Measurements from ENCODE around the gene PI16.

DNA sequence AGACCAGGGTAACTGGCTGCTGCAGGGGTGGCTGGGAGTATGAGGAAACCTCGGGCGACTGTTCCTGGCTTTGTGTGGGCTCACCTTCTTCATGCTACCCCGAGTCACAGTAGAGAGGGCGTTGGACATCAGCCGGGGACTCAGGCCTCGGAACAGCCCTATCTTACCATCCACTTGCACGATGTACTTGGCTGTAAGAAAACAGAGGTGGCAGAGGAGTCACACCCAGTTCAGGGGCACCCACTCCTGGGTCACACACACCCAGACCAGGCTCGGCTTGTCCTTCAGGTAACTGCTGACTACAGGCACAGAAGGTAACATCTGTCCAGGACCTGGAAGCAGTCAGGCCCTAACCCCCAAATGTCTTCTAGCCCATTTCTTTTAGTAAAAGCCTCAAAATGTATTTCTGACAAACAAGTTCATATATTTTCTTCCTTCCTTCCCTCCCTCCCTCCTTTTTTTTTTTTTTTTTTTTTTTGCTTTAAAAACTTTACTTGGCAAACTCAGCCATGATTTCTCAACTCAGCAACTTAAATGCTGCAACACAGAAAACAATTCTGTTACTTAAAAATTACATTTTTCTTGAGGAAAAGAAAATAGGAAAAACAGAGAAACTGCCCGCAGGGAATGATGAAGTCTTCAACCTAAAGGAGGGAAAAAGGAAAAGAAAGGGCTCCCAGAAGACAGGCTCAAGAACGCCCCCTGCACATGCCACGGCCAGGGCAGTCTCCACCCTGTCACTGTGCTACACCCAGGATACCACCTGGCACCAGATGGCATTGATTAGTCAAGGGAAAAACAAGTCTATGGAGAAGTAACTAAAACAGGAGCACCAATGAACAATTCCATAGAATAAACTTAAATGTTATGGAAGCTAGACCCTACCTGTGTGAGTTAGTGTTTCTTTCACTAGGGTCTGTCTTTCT, 24.1 kb downstream of the PI16 start:
- TF ChIP-seq, protein P1, sequence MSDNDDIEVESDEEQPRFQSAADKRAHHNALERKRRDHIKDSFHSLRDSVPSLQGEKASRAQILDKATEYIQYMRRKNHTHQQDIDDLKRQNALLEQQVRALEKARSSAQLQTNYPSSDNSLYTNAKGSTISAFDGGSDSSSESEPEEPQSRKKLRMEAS (CRISPR knock-in tag; IDR thresholded peaks at IDR 0.05), result no peak
- TF ChIP-seq, protein P2, sequence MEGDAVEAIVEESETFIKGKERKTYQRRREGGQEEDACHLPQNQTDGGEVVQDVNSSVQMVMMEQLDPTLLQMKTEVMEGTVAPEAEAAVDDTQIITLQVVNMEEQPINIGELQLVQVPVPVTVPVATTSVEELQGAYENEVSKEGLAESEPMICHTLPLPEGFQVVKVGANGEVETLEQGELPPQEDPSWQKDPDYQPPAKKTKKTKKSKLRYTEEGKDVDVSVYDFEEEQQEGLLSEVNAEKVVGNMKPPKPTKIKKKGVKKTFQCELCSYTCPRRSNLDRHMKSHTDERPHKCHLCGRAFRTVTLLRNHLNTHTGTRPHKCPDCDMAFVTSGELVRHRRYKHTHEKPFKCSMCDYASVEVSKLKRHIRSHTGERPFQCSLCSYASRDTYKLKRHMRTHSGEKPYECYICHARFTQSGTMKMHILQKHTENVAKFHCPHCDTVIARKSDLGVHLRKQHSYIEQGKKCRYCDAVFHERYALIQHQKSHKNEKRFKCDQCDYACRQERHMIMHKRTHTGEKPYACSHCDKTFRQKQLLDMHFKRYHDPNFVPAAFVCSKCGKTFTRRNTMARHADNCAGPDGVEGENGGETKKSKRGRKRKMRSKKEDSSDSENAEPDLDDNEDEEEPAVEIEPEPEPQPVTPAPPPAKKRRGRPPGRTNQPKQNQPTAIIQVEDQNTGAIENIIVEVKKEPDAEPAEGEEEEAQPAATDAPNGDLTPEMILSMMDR (IDR thresholded peaks at IDR 0.05), result no peak
- TF ChIP-seq, protein P3, sequence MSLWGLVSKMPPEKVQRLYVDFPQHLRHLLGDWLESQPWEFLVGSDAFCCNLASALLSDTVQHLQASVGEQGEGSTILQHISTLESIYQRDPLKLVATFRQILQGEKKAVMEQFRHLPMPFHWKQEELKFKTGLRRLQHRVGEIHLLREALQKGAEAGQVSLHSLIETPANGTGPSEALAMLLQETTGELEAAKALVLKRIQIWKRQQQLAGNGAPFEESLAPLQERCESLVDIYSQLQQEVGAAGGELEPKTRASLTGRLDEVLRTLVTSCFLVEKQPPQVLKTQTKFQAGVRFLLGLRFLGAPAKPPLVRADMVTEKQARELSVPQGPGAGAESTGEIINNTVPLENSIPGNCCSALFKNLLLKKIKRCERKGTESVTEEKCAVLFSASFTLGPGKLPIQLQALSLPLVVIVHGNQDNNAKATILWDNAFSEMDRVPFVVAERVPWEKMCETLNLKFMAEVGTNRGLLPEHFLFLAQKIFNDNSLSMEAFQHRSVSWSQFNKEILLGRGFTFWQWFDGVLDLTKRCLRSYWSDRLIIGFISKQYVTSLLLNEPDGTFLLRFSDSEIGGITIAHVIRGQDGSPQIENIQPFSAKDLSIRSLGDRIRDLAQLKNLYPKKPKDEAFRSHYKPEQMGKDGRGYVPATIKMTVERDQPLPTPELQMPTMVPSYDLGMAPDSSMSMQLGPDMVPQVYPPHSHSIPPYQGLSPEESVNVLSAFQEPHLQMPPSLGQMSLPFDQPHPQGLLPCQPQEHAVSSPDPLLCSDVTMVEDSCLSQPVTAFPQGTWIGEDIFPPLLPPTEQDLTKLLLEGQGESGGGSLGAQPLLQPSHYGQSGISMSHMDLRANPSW (CRISPR knock-in tag; conservative IDR thresholded peaks at IDR 0.05; ENCODE audit: low read depth), result no peak
- TF ChIP-seq, protein P4, sequence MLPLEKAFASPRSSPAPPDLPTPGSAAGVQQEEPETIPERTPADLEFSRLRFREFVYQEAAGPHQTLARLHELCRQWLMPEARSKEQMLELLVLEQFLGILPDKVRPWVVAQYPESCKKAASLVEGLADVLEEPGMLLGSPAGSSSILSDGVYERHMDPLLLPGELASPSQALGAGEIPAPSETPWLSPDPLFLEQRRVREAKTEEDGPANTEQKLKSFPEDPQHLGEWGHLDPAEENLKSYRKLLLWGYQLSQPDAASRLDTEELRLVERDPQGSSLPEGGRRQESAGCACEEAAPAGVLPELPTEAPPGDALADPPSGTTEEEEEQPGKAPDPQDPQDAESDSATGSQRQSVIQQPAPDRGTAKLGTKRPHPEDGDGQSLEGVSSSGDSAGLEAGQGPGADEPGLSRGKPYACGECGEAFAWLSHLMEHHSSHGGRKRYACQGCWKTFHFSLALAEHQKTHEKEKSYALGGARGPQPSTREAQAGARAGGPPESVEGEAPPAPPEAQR (CRISPR knock-in tag; IDR thresholded peaks at IDR 0.05), result no peak
- TF ChIP-seq, protein P5, sequence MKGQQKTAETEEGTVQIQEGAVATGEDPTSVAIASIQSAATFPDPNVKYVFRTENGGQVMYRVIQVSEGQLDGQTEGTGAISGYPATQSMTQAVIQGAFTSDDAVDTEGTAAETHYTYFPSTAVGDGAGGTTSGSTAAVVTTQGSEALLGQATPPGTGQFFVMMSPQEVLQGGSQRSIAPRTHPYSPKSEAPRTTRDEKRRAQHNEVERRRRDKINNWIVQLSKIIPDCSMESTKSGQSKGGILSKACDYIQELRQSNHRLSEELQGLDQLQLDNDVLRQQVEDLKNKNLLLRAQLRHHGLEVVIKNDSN (CRISPR knock-in tag; IDR thresholded peaks at IDR 0.05), result no peak
